Measurements from ENCODE around the gene SIAH2.

The SIAH2 gene

GRCh38 chr3:150773616-150774192 lies 10.7 kb upstream of the SIAH2 start:
- DNase-seq (ENCODE audit: low read depth), result no peak

DNA sequence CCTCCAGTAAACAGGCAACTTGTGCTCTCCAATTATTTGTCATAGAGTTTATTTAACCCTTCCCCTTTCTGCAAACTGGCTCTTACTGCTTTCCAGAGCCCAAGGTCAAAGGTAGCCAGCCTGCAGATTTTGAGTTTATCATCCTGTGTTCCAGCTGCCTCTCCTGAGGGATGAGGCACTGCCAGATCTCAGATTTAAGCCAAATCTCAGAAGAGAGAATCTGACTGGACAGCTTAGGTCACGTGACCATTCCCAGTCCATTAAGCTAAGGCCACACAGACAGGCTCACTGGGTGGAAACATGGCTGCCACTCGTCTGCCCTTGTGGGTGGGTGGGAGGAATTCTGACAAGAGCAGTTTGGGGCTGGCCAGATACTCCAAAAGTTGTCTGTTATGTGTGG lies 8.6 kb upstream of the SIAH2 start:
- DNase-seq (ENCODE audit: low read depth), result no peak

- DNase-seq (ENCODE audit: low read depth), result no peak
Measured at GRCh38 chr3:150770681-150771080, 7.7 kb upstream of the SIAH2 start.

DNA sequence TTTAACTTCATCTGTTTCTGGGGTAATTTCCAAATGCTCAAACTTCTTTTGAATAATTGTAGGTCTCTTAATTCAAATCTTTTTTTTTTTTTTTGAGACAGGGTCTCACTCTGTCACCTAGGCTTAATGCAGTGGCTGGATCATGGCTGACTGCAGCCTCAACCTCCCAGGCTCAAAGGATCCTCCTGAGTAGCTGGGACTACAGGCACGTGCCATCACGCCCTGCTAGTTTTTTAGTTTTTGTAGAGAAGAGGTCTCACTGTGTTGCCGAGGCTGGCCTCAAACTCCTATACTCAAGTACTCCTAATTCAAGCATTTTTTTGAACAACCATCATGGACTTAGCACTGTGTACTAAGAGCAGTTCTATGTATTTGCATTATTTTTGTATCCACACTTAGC lies 3.8 kb upstream of the SIAH2 start:
- DNase-seq (ENCODE audit: low read depth), result no peak

GRCh38 chr3:150765949-150766720 lies 3.2 kb upstream of the SIAH2 start:
- no peak for DNase-seq (ENCODE audit: low read depth)

DNA sequence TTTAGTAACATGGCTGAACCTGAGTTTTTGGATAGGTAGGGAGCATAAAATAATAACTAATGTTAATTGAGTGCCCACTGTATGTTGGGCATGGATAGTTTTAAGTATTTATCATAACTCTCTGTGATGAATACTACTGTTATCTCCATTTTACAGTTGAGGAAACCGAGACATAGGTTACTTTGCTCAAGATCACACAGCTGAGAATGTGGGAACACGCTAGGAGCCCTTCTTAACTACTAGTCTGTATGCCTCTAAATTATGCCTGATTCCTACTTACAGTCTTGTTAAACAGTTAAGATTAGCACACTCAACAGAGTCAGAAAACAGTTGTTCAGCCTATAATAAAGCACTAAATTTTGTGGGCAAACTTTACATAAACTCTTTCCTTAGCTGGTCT lies 2.0 kb upstream of the SIAH2 start:
- no peak for DNase-seq (ENCODE audit: low read depth)

- no peak for DNase-seq (ENCODE audit: low read depth)
Measured at GRCh38 chr3:150764566-150764965, 1.6 kb upstream of the SIAH2 start.

DNA sequence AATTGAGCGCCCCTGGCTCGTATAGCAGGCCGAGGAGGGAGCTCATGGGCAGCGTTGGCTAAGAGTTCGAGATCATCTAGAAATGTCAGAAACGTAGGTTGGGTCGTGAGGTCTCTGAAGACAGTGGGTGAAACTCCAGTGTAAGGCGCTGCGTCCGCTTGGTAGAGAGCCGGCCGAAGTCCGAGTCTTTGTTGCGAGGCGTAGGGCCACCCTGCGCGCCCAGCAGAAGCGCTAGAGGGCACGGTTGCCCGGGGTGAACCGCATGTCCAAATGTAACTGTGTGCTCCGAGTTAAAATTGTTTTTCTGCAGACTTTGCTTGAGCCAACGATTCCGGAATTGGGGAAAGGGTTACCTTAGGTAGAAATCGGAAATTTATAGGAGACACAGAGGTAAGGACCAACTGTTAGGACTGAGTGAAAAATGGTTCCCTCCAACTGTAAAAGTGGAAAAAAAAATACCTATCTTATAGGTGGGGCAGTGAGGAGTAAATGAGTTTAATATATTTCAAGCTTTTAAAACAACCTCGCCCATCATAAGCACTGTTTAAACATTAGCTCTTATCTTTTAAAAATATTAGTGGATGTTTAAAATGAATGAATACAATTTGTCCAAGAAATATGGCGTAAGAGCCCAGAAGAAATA lies 993 bp upstream of the SIAH2 start:
- DNase-seq (ENCODE audit: low read depth), result peak; percentile 44

GRCh38 chr3:150762662-150763121 lies 277 bp downstream of the SIAH2 start:
- DNase-seq (ENCODE audit: low read depth), result peak; percentile 12

GRCh38 chr3:150761831-150762661 lies 923 bp downstream of the SIAH2 start:
- peak; percentile 23 for DNase-seq (ENCODE audit: low read depth)

DNA sequence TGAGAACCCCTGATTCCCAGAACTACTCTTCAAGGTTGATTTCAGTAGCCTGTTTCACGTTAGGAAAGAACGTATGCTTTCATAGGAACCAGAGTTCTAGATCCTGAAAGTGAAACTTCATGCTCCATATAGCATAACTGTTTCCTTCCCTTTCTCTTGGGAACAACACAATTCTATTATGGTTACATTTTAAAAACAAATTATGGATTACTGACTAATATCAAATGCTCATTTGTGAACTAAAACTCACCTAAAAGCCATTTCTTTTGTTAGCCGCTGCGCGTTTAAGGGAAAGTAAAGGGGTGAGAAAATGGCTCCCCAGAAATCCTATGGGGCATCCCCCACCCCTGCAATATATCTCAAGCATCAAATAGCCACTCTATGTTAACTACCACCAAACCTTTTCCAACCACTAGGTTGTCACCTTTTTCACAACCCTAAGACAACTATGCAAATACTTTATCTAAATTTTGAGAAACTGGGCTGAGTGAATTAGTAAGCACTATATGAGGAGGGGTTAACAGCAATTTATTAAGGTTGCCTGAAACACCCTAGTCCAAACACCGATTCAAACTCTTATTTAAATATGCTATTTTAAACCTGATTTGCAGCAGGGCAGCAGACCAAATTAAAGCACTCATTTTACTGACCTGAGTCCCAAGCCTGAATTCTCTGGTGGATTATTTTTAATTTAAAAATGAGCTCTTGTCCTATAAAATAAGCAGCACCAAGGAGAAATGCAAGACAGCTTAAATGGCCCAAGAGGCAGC lies 2.4 kb downstream of the SIAH2 start:
- DNase-seq (ENCODE audit: low read depth), result peak; percentile 29

DNA sequence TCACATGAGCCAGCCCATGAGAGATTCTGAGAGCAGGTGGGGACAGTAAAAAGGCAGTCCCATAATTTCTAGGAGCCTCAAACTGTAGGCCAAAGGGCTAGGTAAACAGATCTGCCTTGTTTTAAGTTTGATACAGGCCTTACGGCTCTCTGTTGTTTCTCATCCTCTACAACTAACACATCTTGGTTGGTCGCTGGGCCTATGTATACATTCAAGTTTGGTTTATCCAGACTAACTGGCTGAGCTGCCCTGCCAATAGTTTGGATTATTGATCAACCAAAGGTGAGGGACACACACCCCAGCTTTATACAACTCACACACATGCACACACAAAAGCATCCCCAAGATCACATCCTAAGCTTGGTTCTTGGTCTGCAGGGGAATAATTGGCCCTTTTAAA lies 3.0 kb downstream of the SIAH2 start:
- no peak for DNase-seq (ENCODE audit: low read depth)

DNA sequence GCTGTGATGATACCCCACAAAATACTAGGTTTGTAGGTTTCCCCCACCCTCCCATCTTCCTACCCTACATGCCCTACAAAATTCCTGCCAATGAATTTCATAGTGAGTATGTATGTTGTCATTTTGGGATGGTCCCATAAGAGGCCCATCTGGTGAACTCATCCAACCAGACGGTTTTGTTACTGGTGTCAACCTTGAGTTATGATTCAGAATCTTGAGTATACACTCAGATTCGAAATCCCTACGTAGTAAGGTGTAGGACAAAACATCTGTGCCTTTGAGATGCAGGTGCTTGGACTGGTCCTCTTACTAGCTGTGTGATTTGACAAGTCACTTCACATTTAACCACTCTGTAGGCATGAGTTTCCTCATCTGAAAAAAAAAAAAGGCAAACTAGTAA lies 3.6 kb downstream of the SIAH2 start:
- no peak for DNase-seq (ENCODE audit: low read depth)

DNA sequence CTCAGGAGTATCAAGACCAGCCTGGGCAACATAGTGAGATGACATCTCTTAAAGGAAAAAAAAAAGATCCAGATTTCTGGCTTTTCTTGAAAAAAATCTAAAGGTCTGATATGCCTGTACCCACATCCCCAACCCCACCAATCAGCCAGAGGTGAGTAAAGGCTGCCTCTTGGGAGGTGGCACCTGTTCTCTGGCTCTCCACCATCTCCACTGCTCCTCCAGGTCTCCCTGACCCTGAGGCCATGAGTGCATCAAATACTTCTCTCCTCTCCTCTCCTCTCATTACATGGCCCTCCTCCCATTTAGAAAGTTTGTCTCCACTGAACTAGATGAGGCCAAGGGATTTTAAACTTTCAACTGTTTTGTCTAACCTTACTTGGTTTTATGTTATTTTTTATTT lies 5.2 kb downstream of the SIAH2 start:
- DNase-seq (ENCODE audit: low read depth), result no peak

DNA sequence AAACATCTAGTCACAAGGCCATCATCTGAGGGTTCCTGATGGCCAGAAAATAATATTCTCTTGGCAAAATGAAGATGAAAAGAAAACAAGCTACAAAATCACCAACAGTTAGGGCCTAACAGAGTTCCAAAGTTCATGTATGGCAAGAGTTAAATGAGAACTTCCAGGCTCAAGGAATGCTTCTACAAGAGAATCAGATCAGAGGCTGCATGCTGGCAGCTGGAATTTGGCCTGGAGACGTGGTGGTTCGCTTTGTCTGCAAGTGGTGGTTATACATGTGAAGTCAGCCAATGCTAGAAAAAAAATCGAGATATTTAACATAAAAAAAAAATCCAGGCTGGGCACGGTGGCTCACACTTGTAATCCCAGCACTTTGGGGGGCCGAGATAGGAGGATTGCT lies 5.6 kb downstream of the SIAH2 start:
- no peak for DNase-seq (ENCODE audit: low read depth)

DNA sequence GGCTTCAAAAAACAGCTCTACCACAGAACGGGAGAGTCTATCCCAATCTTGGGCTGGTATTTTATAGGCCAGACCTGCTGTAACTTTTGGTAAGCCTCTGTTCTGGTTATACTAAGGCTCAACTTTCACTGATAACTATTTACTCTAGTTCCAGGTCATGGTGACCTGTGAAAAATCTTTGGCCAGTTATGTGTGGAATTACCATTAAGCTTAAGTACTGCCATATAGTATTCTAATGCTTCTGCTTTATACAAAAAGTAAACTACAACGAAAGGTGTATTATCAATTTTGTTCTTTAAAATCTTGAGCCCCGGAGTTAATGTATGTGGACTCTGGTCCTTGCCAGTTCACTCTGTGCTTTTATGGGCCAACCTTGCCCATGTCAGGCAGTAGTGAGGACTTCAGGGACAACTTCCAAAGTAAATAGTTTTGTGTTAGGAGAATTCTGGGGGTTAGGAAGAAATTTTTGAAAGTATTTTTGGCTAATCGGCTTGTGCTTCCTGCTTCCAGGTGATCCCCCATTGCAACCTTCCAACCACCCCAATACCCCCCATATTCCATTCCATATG lies 6.4 kb downstream of the SIAH2 start:
- DNase-seq (ENCODE audit: low read depth), result no peak

DNA sequence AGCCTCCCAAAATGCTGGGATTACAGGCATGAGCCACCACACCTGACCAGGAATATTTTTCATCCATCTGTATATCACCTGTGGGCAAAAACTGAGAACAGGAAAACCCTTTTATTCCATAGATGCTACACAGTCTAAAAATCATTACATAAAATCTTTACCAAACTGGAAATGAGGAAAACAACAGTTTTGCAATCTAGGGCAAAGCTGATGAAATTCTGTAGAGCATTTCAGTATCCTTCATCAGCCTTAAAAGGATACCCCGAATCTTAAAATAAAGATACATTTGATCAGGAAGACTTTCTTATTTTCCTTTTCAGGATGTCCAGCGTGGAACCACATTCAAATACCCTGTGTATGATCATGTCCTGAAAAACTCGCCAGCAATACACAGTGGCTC lies 7.1 kb downstream of the SIAH2 start:
- no peak for DNase-seq (ENCODE audit: low read depth)

DNA sequence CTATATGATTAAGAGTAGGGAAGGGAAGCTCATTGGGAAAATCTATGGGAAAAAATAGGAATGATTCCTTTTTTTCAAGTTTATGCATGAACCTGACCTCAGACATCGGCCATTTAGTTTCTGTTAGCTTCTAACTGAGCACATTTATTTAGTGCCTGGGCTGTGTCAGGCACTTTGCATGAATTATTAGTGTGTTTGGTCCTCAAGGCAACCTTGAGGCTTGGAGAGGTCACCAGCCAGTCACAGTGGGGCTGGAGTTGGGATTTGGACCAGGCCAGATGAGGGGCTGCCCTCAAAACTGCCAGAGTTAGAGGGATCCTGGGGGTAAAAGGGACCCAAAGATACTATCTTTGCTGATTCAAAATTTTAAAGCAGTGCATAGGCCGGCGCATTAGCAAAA lies 8.1 kb downstream of the SIAH2 start:
- no peak for DNase-seq (ENCODE audit: low read depth)

GRCh38 chr3:150751781-150752263 lies 11.1 kb downstream of the SIAH2 start:
- no peak for DNase-seq (ENCODE audit: low read depth)

GRCh38 chr3:150749255-150749654 lies 13.7 kb downstream of the SIAH2 start:
- no peak for DNase-seq (ENCODE audit: low read depth)

- no peak for DNase-seq (ENCODE audit: low read depth)
Measured at GRCh38 chr3:150748684-150749047, 14.3 kb downstream of the SIAH2 start.

Measured in activated T-helper 9 cell treated with anti-CD3 and anti-CD28 coated beads, Interleukin-2, amount 50 U/mL, for 16 hours (primary cell).